Loucy (cell line): ENCODE results near the gene TNFRSF25.

Experiments
- EZH2phosphoT487 ChIP-seq: fragments of 200-600 bp; IDR thresholded peaks from 2 replicates; pipeline ENCODE4 v1.6.1; 2018; ENCODE audit warnings: antibody characterized with exemption, mild to moderate bottlenecking, moderate library complexity, borderline replicate concordance
- TF ChIP-seq, protein P1 (sequence below): fragments of 200-600 bp; sonication (generic); conservative IDR thresholded peaks from 2 replicates; pipeline ENCODE4 v1.5.1; 2014; ENCODE audit warnings: mild to moderate bottlenecking, antibody characterized with exemption, low read length

DNA sequence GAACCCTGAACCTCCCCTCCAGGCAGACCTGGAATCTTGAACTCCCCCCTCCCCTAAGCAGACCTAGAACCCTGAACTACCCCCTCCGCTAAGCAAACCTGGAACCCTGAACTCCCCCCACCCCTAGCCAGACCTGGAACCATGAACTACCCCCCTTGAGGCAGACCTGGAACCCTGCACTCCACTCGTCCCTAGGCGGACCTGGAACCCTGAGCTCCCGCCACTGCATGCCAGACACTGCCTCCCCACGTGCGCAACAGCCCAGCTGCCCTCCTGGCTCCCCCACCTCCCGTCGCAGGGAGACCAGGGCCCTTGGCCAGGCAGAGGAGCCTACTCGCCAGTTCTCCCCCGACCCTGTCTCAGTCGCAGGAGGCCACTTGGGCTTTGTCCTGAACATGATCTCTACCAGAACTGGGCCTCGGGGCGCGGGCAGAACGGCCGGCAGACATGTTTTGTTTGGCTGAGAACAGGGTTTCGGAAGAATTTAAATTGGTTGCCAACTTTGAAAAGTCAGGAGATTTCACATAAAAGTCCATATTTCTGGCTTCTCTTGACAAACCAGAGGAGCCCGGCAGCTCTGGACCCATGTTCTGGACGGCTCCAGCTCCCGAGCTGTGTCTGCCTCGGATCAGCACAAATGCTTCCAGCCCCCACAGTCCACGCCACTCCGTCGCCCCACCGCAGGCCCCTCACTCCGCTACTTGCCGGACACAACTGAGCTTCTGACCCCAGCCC lies 34.7 kb upstream of the TNFRSF25 start:
- TF ChIP-seq EZH2phosphoT487, result no peak
- TF ChIP-seq, protein P1, sequence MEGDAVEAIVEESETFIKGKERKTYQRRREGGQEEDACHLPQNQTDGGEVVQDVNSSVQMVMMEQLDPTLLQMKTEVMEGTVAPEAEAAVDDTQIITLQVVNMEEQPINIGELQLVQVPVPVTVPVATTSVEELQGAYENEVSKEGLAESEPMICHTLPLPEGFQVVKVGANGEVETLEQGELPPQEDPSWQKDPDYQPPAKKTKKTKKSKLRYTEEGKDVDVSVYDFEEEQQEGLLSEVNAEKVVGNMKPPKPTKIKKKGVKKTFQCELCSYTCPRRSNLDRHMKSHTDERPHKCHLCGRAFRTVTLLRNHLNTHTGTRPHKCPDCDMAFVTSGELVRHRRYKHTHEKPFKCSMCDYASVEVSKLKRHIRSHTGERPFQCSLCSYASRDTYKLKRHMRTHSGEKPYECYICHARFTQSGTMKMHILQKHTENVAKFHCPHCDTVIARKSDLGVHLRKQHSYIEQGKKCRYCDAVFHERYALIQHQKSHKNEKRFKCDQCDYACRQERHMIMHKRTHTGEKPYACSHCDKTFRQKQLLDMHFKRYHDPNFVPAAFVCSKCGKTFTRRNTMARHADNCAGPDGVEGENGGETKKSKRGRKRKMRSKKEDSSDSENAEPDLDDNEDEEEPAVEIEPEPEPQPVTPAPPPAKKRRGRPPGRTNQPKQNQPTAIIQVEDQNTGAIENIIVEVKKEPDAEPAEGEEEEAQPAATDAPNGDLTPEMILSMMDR, result no peak
